Liver (tissue), 3 donors: ENCODE results near the gene DIAPH2.

Source experiments
- EGR1 ChIP-seq, 2 donors: IDR thresholded peaks; 2 replicates each; pipeline ENCODE4 v1.6.1; 2016 to 2018; ENCODE audit warnings: antibody characterized with exemption in 2 of 2, low read depth in 2 of 2
- GABPA ChIP-seq, 2 donors: IDR thresholded peaks in 1 of 2; conservative IDR thresholded peaks in 1 of 2; 2 replicates each; pipeline ENCODE4 v1.6.1; 2016; ENCODE audit warnings: antibody characterized with exemption in 2 of 2, mild to moderate bottlenecking in 1 of 2, moderate library complexity in 1 of 2
- RAD21 ChIP-seq, 2 donors: IDR thresholded peaks; 2 replicates each; pipeline ENCODE4 v1.6.1; 2016; ENCODE audit warnings: antibody characterized with exemption in 2 of 2, mild to moderate bottlenecking in 2 of 2
- RXRA ChIP-seq, 2 donors: IDR thresholded peaks; 2 replicates each; pipeline ENCODE4 v1.6.1; 2017 to 2018; ENCODE audit warnings: antibody characterized with exemption in 2 of 2, mild to moderate bottlenecking in 1 of 2
- SP1 ChIP-seq: IDR thresholded peaks from 2 replicates; pipeline ENCODE4 v1.6.1; 2018; ENCODE audit warnings: antibody characterized with exemption, mild to moderate bottlenecking
- TAF1 ChIP-seq: conservative IDR thresholded peaks from 2 replicates; pipeline ENCODE4 v1.6.1; 2016; ENCODE audit warnings: antibody characterized with exemption, mild to moderate bottlenecking
- TF ChIP-seq, protein P1 (sequence below): fragments of 150-350 bp; IDR thresholded peaks from 2 replicates; pipeline ENCODE4 v1.5.1; 2017; ENCODE audit warnings: improper control_type of control experiment, low read depth, low read length; ENCODE audit not compliant: missing input control
- TF ChIP-seq, protein P2 (sequence below): IDR thresholded peaks from 2 replicates; pipeline ENCODE4 v1.6.1; 2016; ENCODE audit warnings: antibody characterized with exemption
- TF ChIP-seq, protein P3 (sequence below): IDR thresholded peaks from 2 replicates; pipeline ENCODE4 v1.6.1; 2016; ENCODE audit warnings: antibody characterized with exemption
- TF ChIP-seq, protein P4 (sequence below): IDR thresholded peaks from 2 replicates; pipeline ENCODE4 v1.6.1; 2016; ENCODE audit warnings: antibody characterized with exemption, mild to moderate bottlenecking
- TF ChIP-seq, protein P5 (sequence below): IDR thresholded peaks from 2 replicates; pipeline ENCODE4 v1.6.1; 2016; ENCODE audit warnings: antibody characterized with exemption
- donor health status: healthy.
- donor health status: healthy.

DNA sequence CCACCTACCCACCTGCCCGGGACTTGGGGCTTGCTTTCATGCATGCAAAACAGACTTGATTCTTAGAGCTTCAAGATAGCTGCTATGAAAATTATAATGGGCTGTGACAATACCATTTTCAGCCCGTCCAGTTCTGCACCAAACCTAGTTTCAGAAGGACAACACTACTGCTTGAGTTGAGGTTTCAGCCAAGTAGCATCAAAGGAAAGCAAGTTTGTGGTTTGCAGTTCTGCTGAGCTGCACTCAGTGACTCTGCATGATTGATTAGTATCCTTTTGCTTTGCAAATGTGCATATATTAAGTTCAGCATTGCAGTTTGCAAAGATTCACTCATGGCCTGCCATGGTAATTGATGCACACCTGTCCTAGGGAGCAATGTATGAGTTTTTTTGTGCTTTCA, 641.8 kb downstream of the DIAPH2 start:
- TF ChIP-seq, protein P1, sequence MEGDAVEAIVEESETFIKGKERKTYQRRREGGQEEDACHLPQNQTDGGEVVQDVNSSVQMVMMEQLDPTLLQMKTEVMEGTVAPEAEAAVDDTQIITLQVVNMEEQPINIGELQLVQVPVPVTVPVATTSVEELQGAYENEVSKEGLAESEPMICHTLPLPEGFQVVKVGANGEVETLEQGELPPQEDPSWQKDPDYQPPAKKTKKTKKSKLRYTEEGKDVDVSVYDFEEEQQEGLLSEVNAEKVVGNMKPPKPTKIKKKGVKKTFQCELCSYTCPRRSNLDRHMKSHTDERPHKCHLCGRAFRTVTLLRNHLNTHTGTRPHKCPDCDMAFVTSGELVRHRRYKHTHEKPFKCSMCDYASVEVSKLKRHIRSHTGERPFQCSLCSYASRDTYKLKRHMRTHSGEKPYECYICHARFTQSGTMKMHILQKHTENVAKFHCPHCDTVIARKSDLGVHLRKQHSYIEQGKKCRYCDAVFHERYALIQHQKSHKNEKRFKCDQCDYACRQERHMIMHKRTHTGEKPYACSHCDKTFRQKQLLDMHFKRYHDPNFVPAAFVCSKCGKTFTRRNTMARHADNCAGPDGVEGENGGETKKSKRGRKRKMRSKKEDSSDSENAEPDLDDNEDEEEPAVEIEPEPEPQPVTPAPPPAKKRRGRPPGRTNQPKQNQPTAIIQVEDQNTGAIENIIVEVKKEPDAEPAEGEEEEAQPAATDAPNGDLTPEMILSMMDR = no peak
- TF ChIP-seq, protein P2, sequence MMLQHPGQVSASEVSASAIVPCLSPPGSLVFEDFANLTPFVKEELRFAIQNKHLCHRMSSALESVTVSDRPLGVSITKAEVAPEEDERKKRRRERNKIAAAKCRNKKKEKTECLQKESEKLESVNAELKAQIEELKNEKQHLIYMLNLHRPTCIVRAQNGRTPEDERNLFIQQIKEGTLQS = no peak
- no peak for TF ChIP-seq GABPA (IDR thresholded peaks at IDR 0.05 in 1 of 2, conservative IDR thresholded peaks at IDR 0.05 in 1 of 2)
- TF ChIP-seq SP1 = no peak
- TF ChIP-seq, protein P3, sequence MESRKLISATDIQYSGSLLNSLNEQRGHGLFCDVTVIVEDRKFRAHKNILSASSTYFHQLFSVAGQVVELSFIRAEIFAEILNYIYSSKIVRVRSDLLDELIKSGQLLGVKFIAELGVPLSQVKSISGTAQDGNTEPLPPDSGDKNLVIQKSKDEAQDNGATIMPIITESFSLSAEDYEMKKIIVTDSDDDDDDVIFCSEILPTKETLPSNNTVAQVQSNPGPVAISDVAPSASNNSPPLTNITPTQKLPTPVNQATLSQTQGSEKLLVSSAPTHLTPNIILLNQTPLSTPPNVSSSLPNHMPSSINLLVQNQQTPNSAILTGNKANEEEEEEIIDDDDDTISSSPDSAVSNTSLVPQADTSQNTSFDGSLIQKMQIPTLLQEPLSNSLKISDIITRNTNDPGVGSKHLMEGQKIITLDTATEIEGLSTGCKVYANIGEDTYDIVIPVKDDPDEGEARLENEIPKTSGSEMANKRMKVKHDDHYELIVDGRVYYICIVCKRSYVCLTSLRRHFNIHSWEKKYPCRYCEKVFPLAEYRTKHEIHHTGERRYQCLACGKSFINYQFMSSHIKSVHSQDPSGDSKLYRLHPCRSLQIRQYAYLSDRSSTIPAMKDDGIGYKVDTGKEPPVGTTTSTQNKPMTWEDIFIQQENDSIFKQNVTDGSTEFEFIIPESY = no peak
- TF ChIP-seq RAD21 (IDR thresholded peaks at IDR 0.05) = no peak
- TF ChIP-seq, protein P4, sequence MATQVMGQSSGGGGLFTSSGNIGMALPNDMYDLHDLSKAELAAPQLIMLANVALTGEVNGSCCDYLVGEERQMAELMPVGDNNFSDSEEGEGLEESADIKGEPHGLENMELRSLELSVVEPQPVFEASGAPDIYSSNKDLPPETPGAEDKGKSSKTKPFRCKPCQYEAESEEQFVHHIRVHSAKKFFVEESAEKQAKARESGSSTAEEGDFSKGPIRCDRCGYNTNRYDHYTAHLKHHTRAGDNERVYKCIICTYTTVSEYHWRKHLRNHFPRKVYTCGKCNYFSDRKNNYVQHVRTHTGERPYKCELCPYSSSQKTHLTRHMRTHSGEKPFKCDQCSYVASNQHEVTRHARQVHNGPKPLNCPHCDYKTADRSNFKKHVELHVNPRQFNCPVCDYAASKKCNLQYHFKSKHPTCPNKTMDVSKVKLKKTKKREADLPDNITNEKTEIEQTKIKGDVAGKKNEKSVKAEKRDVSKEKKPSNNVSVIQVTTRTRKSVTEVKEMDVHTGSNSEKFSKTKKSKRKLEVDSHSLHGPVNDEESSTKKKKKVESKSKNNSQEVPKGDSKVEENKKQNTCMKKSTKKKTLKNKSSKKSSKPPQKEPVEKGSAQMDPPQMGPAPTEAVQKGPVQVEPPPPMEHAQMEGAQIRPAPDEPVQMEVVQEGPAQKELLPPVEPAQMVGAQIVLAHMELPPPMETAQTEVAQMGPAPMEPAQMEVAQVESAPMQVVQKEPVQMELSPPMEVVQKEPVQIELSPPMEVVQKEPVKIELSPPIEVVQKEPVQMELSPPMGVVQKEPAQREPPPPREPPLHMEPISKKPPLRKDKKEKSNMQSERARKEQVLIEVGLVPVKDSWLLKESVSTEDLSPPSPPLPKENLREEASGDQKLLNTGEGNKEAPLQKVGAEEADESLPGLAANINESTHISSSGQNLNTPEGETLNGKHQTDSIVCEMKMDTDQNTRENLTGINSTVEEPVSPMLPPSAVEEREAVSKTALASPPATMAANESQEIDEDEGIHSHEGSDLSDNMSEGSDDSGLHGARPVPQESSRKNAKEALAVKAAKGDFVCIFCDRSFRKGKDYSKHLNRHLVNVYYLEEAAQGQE = no peak
- no peak for TF ChIP-seq RXRA (IDR thresholded peaks at IDR 0.05)
- TF ChIP-seq, protein P5, sequence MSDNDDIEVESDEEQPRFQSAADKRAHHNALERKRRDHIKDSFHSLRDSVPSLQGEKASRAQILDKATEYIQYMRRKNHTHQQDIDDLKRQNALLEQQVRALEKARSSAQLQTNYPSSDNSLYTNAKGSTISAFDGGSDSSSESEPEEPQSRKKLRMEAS = no peak
- no peak for TF ChIP-seq EGR1 (IDR thresholded peaks at IDR 0.05; ENCODE audit: low read depth in 2 of 2)
- no peak for TF ChIP-seq TAF1
